AML-193 (cell line): ENCODE data around the gene NFIB.

ENCODE experiments used
- DNase-seq, 2 experiments: peaks; one replicate each; lab custom pipeline; 2025; lab: John Stamatoyannopoulos, UW

The NFIB gene

GRCh38 chr9:14242150-14242805 lies 71.7 kb downstream of the NFIB start:
- DNase-seq: no peak

GRCh38 chr9:14240537-14240936 lies 73.4 kb downstream of the NFIB start:
- no peak for DNase-seq

- no peak for DNase-seq
These were observed 75.4 kb downstream of the NFIB start for GRCh38 chr9:14238518-14238917.

- no peak for DNase-seq
These were observed 75.9 kb downstream of the NFIB start for GRCh38 chr9:14238079-14238478.

GRCh38 chr9:14236591-14236990 lies 77.3 kb downstream of the NFIB start:
- DNase-seq: no peak

GRCh38 chr9:14232111-14232510 lies 81.8 kb downstream of the NFIB start:
- no peak for DNase-seq

- no peak for DNase-seq
These were observed 82.5 kb downstream of the NFIB start for GRCh38 chr9:14231196-14231990.

- no peak for DNase-seq
These were observed 85.3 kb downstream of the NFIB start for GRCh38 chr9:14228602-14229001.

- DNase-seq: no peak
These were observed 86.9 kb downstream of the NFIB start for GRCh38 chr9:14226855-14227532.

GRCh38 chr9:14223081-14223480 lies 90.9 kb downstream of the NFIB start:
- DNase-seq: no peak

- no peak for DNase-seq
These were observed 91.6 kb downstream of the NFIB start for GRCh38 chr9:14222149-14222835.

GRCh38 chr9:14221558-14221957 lies 92.4 kb downstream of the NFIB start:
- no peak for DNase-seq

GRCh38 chr9:14221119-14221518 lies 92.8 kb downstream of the NFIB start:
- DNase-seq: no peak

- DNase-seq: no peak
These were observed 93.7 kb downstream of the NFIB start for GRCh38 chr9:14220256-14220655.

- DNase-seq: no peak
These were observed 94.1 kb downstream of the NFIB start for GRCh38 chr9:14219850-14220249.

- DNase-seq: no peak
These were observed 95.7 kb downstream of the NFIB start for GRCh38 chr9:14218253-14218652.

- no peak for DNase-seq
These were observed 97.2 kb downstream of the NFIB start for GRCh38 chr9:14216612-14217194.

GRCh38 chr9:14215614-14216013 lies 98.3 kb downstream of the NFIB start:
- no peak for DNase-seq

- DNase-seq: no peak
These were observed 99.2 kb downstream of the NFIB start for GRCh38 chr9:14214693-14215092.

GRCh38 chr9:14214065-14214684 lies 99.8 kb downstream of the NFIB start:
- no peak for DNase-seq

- no peak for DNase-seq
These were observed 100.4 kb downstream of the NFIB start for GRCh38 chr9:14213504-14213903.
